GM19193 (cell line): Measurements from ENCODE around the gene RAB7A.

ENCODE experiments used
- POLR2A ChIP-seq: IDR thresholded peaks from 4 replicates; pipeline ENCODE4 v1.6.1; 2011; ENCODE audit not compliant: insufficient read depth, insufficient read length; ENCODE audit errors: extremely low read depth

Gene RAB7A

GRCh38 chr3:128794770-128795649 lies 69.0 kb downstream of the RAB7A start:
- TF ChIP-seq POLR2A = no peak

DNA sequence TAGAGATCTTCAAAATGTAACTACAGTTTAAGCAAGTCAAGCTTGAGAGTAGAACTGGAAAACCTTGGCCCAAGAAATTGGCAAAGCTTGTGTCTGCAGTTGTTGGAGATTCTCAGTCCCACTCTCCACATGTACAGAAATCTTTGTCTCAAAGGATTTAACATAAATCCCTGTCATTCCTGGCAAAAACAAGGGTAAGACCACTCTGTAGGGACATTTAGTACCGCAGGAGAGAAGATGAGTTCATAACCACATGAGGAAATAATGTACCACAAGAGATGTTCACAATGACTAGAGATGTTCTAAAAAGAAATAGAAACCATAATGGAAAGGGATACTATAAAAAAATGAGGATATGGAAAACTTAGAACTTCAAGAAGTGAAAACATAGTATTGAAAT lies 73.7 kb downstream of the RAB7A start:
- TF ChIP-seq POLR2A = no peak

GRCh38 chr3:128800241-128801187 lies 74.5 kb downstream of the RAB7A start:
- no peak for TF ChIP-seq POLR2A

DNA sequence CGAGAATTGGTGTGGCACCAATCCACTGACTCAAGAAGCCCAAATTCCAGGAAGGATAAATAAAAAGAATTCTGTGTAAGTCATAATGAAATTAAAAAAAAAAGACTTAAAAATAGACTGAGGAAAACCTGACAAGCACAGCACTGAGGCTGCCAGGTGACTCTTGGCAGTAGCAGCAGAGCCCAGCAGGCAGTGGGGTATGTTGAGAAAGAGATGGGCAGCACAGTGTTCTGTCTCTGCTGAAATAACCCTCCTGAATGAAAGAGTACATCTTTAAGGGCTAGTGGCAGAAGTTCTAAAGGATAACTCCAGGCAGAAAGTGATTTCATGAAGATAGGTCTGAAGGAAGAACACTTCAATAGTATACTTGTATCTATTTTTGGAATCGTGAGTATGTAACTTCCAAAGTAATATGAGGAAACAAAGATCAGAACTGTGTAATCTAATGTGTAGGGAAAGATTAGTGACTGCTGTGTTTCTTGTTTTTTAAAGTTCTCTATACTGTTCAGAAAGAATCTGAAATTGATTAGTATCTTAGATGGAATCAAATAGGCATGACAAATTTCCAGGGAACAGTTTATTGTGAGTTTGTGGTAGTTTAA lies 75.9 kb downstream of the RAB7A start:
- TF ChIP-seq POLR2A = no peak

DNA sequence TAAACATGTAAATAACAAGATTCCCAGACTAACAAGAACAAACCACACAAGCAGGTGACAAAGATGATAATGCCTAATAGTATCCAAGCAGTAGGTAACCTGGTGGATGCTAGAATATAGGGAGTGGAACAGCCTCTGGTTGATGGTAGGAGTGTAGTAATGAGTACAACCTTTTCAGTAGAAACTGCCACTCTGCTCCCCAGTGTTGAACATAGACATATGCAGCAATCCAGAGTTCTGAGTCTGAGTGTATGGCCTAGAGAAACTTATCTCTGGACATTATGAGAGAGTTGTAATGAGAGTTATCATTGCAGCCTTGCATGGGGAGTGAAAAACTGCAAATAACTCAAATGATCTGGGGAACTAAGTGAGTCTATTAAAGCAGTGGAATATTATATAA lies 77.3 kb downstream of the RAB7A start:
- TF ChIP-seq POLR2A = no peak

- no peak for TF ChIP-seq POLR2A
Observed at GRCh38 chr3:128804017-128804810, 78.2 kb downstream of the RAB7A start.

- no peak for TF ChIP-seq POLR2A
Observed at GRCh38 chr3:128804811-128805155, 78.8 kb downstream of the RAB7A start.

GRCh38 chr3:128805772-128806171 lies 79.8 kb downstream of the RAB7A start:
- no peak for TF ChIP-seq POLR2A

- TF ChIP-seq POLR2A = no peak
Observed at GRCh38 chr3:128806588-128806987, 80.6 kb downstream of the RAB7A start.

GRCh38 chr3:128807186-128807830 lies 81.3 kb downstream of the RAB7A start:
- TF ChIP-seq POLR2A = no peak

GRCh38 chr3:128808672-128809071 lies 82.7 kb downstream of the RAB7A start:
- TF ChIP-seq POLR2A = no peak

DNA sequence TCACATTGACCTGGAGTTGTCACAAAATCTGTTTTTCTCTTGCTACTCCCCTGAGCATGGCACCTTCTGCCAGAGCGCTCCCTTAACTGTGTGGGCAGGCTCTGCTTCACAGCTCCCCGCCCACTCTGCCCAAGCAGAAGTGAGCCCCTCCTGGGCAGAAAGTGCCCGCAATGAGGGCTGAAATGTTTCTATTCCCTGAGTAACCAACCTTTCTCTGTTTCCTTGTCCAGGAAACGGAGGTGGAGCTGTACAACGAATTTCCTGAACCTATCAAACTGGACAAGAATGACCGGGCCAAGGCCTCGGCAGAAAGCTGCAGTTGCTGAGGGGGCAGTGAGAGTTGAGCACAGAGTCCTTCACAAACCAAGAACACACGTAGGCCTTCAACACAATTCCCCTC lies 87.1 kb downstream of the RAB7A start:
- no peak for TF ChIP-seq POLR2A

- TF ChIP-seq POLR2A = no peak
Observed at GRCh38 chr3:128814060-128814459, 88.1 kb downstream of the RAB7A start.

DNA sequence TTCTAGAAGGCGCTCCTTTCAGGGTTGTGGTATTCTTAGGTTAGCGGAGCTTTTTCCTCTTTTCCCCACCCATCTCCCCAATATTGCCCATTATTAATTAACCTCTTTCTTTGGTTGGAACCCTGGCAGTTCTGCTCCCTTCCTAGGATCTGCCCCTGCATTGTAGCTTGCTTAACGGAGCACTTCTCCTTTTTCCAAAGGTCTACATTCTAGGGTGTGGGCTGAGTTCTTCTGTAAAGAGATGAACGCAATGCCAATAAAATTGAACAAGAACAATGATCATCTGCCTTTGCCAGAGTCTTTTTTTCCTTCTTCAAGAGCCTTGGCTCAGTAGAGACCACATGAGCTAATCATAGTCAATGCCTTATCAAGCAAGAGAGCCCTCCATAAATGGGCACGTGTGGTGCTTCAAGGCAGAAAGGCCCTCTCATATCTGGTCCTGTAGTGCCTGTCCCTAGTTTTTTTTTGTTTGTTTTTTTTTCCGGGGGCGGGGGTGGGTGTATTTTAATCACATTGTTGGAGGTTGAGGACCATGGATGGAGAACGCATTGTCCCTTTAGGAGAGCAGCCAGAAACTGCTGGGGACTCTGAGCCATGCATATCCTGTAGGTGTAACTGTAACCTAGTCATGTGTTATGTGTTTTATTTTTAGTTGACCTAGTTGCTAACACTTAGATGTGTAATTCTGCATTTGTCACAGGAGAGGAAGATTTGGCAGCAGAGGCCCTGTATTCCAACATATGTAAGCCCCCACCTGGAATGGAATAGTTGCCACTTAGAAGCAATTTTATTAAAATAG lies 88.7 kb downstream of the RAB7A start:
- TF ChIP-seq POLR2A = no peak
